HG03039 (cell line): ENCODE results near the gene CLEC3A.
"Not testable (repeated sequence)": the region's sequence is repeated elsewhere in the genome, so short reads cannot be mapped to it uniquely, and the experiment has no call there.

Source experiments
- ATAC-seq: cut with Tn5 transposase; IDR thresholded peaks from one replicate; pipeline ENCODE4 v1.9.1; 2021; ENCODE audit warnings: mild to moderate bottlenecking, moderate library complexity; ENCODE audit not compliant: unreplicated experiment

Gene CLEC3A

GRCh38 chr16:78028018-78028417 is 5.7 kb downstream of the CLEC3A start:
- ATAC-seq = no peak

GRCh38 chr16:78034530-78034929 is 12.2 kb downstream of the CLEC3A start:
- no peak for ATAC-seq

DNA sequence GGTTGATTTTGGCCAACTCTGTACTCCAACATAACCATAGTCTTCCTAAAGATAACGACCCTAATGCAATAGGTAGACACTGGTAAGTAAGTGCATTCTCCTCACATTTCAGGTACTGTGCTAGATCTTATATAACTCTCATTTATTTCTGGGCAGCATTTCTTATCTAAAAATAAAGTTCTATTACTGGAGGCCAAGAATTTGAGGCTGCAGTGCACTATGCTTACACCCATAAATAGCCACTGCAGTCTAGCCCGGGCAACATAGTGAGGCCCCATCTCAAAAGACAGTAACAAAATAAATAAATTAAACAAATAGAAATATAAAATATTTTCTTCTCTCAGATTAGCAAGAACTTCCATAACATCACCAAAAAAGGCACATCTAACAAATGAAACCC is 12.7 kb downstream of the CLEC3A start:
- ATAC-seq = no peak

DNA sequence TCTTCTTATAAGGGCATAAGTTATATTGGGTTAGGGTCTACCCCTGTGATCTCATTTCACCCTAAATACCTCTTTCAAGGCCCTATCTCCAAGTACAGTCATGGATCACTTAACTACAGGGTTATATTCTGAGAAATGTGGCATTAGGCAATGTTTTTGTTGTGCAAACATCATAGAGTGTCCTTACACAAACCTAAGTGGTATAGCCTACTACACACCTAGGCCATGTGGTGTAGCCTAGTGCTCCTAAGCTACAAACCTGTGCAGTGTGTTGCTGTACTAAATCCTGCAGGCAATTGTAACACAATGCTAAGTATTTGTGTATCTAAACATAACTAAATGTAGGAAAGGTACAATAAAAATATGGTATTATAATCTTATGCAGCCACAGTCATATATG is 18.0 kb downstream of the CLEC3A start:
- ATAC-seq = no peak

DNA sequence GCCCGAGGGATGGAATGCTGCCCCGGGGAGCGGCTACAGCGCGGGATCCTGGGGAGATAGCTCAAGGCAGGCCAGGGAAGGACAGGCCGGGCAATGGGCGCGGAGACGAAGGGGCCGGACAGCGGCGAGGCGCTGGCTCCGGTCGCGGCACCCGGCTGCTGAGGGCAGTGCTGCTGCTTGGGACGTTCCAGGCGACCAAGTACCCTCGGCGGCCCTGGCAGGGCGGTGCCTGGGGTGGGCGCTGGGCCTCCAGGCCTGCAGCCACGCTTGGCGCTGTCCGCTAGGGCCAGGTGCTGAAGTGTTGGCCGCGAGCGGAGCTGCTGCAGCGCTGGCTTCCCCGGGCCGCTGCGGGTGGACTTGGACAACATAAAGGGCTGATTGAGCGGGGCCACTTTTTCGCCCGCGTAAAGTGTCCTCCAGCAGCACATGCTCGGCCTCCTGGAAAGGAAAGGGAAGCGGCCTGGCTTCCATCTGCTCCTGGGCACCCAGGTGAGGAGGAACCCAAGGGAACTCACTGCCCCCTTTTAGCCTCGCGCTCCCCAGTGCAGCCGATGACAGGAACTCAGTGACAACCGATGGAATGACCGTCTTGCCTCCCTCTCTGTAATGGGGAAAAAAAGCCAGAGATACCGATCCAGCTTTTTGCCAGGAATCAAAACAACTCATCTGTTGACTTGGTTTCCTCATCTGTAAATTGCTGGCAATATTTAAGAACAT is 23.7 kb downstream of the CLEC3A start:
- no peak for ATAC-seq

DNA sequence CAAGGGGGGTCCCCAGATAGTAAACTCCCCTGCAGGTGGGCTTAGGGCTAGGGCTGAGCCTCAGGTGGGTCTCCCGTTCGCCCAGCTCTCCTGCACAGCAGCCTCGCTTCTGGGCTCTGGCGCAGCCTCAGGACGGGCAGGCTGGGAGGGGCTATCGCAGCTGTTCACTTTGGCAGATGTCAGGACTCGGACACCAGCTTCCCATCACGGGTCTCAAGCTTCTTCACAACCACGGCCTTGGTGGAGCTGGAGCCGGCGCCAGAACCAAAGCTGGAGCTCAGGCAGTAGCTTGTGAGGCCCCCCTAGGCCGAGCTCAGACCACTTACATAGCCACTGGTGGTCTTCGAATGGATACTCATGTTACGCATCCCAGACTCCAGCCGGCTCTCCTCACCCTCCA is 26.0 kb downstream of the CLEC3A start:
- ATAC-seq = no peak

DNA sequence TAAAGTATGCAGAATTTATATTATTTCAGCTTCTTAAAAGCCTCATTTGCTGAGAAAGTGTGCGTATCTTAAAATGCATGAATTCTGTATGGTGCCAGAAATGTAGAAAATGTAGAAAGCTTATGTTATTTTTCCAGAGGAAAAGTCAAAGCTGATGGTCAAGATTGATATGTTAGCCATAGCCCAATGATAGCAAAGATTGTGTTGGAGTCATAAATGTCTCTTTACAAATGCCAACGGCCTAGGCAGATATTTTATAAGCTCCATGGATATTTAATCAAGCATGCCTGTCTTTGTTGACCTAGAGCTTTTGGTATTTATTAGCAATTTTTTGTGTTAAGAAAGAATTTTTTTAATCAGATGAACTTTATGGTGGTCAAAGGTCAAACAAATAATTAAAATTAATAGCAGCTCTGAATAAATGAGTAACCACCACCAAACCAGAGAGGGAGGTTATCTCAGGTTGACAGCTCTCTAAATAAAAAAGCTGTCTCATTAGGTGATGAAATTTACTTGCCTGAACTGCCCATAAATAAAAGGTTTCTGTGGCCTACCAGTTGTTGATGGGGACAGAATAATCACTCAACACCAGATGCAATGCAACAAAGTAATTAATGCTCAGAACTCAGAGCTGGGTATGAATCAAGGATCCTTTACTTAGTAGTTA is 28.5 kb downstream of the CLEC3A start:
- no peak for ATAC-seq

DNA sequence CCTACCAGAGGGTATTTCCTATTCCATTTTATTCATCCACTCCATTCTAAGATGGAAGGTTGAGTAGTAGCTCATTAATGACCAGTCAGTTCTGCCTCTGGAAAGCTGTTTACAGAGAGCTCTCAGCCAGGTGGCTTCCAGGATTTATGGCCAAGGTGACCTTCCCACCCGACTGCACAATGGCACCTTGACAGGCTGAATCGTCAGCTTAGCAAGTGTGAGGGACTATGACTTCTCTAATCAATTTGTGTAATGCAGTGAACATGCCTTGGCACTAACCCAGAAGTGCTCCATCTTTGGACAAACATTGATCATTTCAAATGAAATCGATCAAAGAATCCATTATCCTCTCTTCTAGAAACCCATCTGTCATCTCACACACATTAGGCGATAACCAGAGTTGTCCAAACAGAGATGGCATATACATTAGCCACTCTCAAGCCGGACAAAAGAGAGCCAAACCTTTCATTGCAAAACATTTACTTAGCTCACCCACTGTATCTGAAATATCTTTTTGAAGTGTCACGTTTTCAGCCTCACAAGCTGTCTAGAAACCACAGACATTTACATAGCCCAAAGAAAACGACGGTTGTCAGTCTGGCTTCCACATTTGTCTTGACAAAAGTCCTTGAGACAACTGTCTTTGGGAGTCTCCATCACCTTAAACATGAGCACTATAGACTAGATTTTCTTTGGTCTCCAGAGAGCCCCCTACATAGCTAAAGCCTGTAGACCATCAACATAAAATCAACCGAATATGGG is 35.6 kb downstream of the CLEC3A start:
- ATAC-seq = no peak

DNA sequence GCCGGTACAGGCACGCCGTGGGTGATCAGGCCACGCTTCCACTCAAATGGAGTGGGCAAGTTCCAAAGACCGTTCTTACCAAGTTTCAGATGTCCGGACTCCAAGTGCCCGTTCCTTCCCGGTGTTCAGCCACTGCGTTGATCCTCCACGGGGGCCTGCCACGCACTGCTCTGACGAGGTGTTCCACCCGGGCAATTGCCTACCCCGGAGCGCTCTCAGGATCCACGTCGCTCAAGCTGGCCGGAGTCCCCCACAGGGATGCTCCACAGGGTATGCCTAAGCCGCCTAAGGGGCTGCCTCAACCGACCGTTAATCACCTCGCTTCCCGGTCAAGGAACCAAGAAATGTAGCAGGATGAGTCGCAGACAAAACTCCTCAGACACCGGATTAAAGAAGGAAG is 37.5 kb downstream of the CLEC3A start:
- ATAC-seq = not testable (repeated sequence)

GRCh38 chr16:78060295-78060694 is 37.9 kb downstream of the CLEC3A start:
- no peak for ATAC-seq

DNA sequence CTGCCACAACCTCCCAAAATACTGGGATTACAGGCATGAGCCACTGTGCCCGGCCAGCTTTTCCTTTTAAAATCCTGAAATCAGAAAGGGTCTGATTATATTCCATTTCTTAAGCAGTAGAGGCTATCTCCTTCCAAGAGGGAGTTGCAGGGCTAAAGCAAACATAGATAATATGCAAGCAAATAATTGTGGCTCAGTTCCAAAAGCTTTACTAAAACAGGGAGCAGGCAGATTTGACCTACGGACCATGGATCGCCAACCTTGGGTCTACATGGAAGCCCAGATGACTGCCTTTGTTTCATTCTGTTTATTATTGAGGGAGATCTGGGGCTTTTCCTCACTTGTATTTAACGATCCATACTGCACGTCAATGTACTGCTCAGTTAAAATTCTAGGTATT is 38.5 kb downstream of the CLEC3A start:
- ATAC-seq = no peak

DNA sequence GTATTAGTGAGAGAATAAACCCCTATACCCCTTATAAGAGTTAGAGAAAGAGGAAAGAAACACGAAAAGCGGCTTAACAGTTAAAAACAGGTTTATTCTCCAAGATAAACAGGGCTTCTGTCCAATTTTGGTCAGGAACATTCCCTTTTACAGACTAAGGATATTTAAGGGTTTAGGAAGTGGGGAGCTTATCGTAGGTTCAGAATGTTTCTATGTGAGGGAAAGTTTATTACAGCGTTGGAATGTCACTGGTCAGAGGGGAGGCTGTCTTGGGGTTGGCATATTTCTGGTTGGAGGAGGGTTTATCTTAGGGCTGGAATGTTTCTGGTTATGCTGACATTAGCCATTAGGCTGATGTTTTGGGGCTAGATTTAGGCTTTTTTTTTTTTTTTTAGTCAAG is 43.0 kb downstream of the CLEC3A start:
- ATAC-seq = no peak

DNA sequence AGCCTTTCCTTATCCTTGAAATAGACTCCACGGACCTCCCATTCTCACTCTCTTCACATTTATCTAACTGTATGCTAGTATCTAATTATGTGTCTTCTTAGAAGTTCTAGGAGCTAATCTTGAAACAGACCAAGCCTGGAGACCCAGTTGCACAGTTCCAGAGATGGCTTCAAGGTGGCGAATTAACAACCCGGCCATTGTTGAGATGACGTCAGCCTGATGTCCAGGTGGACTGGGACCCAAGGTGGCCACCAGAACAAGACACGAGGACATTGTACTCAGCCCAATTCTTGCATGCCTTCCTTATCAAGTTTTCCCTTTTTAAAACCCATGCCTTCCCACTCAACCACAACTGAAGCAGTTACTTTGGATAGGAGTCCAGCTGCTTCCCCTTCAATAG is 47.6 kb downstream of the CLEC3A start:
- ATAC-seq = no peak

DNA sequence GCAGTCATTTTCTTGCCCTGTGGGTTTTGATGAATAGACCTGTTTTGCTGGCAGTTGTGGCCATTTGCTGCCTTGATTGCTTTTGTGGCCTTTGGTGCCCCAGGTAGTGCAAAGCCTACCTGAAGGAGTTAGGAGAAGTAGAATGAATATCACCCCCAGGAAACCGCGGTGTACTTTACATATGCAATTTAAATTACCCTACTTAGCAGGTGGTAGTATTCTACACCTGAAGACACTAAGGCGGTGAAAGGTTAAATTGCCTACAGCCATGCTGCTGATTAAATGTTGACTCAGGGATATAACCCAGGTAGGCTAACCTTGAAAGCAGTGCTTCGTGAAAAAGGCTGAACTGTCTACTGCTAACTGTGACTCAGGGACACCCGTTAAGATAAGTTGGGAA is 49.9 kb downstream of the CLEC3A start:
- ATAC-seq = no peak

GRCh38 chr16:78075800-78076199 is 53.5 kb downstream of the CLEC3A start:
- no peak for ATAC-seq

DNA sequence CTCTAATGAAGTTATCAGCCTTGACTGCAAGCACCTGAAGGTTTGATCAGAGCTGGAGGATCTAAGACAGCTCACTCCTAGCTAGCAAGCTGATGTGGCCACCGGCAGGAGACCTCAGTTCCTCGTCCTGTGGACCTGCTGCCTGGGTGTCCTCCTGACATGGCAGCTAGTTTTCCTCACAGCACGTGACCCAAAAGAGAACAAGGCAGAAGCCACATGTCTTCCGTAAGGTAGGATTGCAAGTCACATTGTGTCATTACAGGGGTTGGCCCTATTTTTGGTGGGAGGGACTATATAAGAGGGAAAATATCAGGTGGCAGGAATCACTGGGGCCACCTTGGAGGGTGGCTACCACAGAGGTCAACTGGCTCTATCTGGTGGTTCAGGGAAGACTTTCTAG is 59.0 kb downstream of the CLEC3A start:
- no peak for ATAC-seq
